Activated T-cell treated with anti-CD3 and anti-CD28 coated beads, Interleukin-2, amount 50 U/mL, for 4 hours (primary cell): ENCODE results near the gene CACNA2D1. TPM values are rescaled to one million over a fixed set of nuclear protein-coding genes. Genes with fewer than 3 reads are reported as not detected.

ENCODE experiments used
- ATAC-seq, 2 donors: fragments of 200-7000 bp; cut with Tn5 transposase; one replicate each; pipeline ENCODE4 v1.10.0; 2021
- DNase-seq: peaks from one replicate; pipeline ENCODE4 v3.0.0-alpha.2; 2020
- H3K27me3 Mint-ChIP-seq: one replicate; pipeline ENCODE4 v1.8.0; 2021; ENCODE audit warnings: low read depth, mixed read lengths
- H3K36me3 Mint-ChIP-seq: one replicate; pipeline ENCODE4 v1.8.0; 2022; ENCODE audit warnings: mixed read lengths; ENCODE audit not compliant: insufficient read depth
- H3K4me1 Mint-ChIP-seq: one replicate; pipeline ENCODE4 v1.8.0; 2021; ENCODE audit warnings: low read depth, mixed read lengths
- H3K4me3 Mint-ChIP-seq: one replicate; pipeline ENCODE4 v1.8.0; 2021; ENCODE audit warnings: mild to moderate bottlenecking, moderate library complexity, mixed read lengths
- H3K9me3 Mint-ChIP-seq: one replicate; pipeline ENCODE4 v1.8.0; 2021; ENCODE audit warnings: mixed read lengths
- total RNA-seq, 3 donors: library from RNA; stranded (reverse); gene quantifications; one replicate each; pipeline ENCODE4 v1.2.1, GENCODE V29; 2021

Gene CACNA2D1
- total RNA-seq, 3 donors from 2014 or later = 0.03 to 0.24 (median 0.18) TPM

DNA sequence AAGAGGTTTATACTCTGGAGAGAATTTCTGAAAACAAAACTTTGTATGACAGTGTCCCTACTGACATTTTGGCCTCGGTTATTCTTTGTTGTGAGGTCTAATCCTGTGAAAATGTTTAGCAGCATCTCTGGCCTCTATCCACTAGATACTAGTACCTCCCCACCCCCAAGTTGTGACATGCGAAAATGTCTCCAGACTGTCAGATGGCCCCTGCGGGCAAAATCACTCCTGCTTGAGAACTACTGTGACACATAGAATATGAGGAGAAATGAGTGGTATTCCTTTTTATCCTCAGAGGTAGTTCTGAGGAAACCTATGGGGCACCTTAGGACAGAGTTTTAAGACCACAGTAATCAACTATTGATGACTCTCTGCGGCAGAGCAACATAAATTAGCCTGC, 358.5 kb downstream of the CACNA2D1 start:
- ATAC-seq (no peak), DNase-seq (no peak)
- Mint-ChIP-seq H3K27me3 (no peaks in the 10 kb centered on the region), H3K36me3 (no peaks in the 10 kb centered on the region), H3K9me3 (peaks cover 8% of the 10 kb centered on the region), H3K4me3 (no peak overlapping the region), H3K4me1 (no peaks in the 10 kb centered on the region)

DNA sequence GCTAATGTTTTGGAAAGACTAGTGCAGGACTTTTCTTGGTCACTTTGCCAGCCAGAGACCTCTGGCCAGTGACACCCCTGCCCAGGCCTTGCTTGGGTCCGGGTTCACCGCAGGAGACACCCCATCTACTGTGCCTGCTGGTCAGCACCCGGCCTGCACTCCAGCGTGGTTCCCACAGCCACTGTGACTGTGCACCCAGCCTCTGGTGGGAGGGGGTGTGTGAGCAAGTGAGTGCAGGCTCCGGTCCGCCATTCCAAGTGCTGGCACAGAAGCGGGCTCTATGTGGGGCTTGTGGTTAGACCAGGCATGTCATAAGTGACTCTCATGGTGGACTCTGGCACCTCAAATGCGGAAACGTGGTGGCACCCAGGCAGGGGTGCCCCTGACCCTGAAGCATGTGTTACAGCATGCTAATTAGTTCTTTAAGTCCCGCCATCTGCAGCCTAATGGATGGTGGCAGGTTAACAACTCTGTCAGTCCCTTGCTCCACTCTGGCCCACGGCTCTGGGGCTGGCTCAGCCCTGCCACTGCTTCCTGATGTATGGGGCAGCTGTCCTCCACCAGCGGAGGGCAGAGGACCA, 361.8 kb downstream of the CACNA2D1 start:
- no peak for DNase-seq
- H3K27me3 Mint-ChIP-seq = no peaks in the 10 kb centered on the region
- H3K36me3 Mint-ChIP-seq = no peaks in the 10 kb centered on the region
- H3K4me1 Mint-ChIP-seq = no peaks in the 10 kb centered on the region
- no peak for ATAC-seq
- no peak overlapping the region for H3K4me3 Mint-ChIP-seq
- peaks cover 8% of the 10 kb centered on the region for H3K9me3 Mint-ChIP-seq

DNA sequence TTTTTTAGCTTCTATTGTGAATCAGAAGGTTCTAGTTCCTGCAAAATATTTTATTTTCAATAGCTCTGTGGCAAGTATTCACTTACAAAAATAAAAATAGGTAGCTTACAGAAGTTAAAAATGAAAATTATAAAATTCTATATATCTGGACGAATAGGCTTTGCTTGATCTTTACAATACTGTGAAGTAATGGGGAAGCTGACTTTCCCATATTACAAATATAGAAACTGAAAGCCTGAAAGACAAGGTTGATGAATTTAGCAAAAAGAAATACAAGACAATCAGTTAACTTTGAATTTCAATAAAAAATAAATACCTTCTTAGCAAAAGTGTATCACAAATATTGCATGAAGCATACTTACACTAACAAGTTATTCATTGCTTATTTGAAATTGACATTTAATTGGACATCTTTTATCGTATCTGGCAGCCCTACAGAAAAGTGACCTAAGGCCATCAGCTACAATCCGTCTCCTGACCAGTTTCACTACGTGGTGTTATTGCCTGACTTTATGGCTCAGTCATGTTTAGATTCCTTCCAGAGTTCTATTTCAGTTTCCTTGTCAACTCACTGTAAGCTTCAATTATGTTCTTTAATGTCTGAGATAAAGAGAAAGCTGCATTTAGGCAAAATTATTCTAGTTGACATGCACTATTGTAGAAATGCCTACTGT, 363.2 kb downstream of the CACNA2D1 start:
- Mint-ChIP-seq H3K4me1 (no peaks in the 10 kb centered on the region), H3K36me3 (no peaks in the 10 kb centered on the region), H3K4me3 (no peak overlapping the region), H3K9me3 (peaks cover 8% of the 10 kb centered on the region), H3K27me3 (no peaks in the 10 kb centered on the region)
- no peak for DNase-seq
- ATAC-seq = no peak

DNA sequence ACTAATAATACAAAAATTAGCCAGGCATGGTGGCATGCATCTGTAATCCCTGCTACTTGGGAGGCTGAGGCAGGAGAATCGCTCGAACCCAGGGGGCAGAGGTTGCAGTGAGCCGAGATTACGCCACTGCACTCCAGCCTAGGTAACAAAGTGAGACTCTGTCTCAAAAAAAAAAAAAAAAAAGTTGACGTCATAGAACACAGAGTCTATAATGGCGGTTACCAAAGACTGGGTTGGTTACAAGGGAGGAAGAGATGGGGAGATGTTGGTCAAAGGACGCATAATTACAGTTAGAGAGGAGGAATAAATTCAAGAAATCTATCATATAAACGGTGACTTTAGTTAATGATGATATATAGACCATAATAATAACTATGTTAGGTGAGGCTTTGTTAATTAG, 364.1 kb downstream of the CACNA2D1 start:
- Mint-ChIP-seq H3K9me3 (peaks cover 8% of the 10 kb centered on the region), H3K27me3 (no peaks in the 10 kb centered on the region), H3K36me3 (no peaks in the 10 kb centered on the region), H3K4me3 (no peak overlapping the region), H3K4me1 (no peaks in the 10 kb centered on the region)
- ATAC-seq (no peak), DNase-seq (no peak)

DNA sequence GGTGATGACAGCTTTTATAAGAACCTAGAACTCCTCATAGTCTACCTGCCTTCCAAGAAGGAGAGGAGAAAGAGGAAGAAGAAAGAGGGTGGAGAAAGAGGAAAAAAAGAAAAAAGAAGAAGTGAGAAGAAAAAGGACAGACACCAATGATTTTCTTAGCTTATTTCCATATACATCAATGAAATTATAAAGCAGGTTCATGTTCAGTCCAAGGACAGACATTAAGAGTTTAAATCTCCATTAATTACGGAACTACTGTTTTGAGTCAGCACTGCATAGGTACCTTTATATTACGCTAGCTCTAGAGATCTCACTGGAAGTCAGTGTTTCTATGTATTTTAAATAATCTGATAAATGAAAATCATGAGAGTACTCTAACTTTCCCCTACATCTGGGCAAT, 364.8 kb downstream of the CACNA2D1 start:
- H3K27me3 Mint-ChIP-seq = no peaks in the 10 kb centered on the region
- ATAC-seq = no peak
- no peak for DNase-seq
- H3K4me1 Mint-ChIP-seq = no peaks in the 10 kb centered on the region
- H3K4me3 Mint-ChIP-seq = no peak overlapping the region
- H3K36me3 Mint-ChIP-seq = no peaks in the 10 kb centered on the region
- peaks cover 8% of the 10 kb centered on the region for H3K9me3 Mint-ChIP-seq

DNA sequence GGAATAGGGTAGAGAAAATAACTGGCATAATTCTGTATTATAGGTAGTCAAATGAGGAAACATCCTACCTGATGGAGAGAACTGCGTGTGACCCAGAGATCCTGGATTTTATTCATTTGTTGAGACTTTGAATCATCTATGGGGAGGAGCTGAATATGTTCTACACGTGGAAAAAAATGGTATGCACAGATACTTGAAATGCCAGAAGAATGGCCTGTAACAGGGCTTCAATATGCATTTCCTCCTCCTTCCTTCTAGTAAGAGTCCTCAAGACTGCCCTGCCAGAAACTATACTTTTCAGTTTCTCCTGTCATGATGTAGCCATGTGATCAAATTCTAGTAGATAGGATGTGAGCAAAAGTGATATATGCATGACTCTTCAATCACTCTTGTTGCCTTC, 372.1 kb downstream of the CACNA2D1 start:
- no peaks in the 10 kb centered on the region for H3K36me3 Mint-ChIP-seq
- H3K4me1 Mint-ChIP-seq = no peaks in the 10 kb centered on the region
- DNase-seq = no peak
- H3K4me3 Mint-ChIP-seq = no peak overlapping the region
- H3K9me3 Mint-ChIP-seq = peaks cover 6% of the 10 kb centered on the region
- H3K27me3 Mint-ChIP-seq = no peaks in the 10 kb centered on the region
- ATAC-seq = no peak

DNA sequence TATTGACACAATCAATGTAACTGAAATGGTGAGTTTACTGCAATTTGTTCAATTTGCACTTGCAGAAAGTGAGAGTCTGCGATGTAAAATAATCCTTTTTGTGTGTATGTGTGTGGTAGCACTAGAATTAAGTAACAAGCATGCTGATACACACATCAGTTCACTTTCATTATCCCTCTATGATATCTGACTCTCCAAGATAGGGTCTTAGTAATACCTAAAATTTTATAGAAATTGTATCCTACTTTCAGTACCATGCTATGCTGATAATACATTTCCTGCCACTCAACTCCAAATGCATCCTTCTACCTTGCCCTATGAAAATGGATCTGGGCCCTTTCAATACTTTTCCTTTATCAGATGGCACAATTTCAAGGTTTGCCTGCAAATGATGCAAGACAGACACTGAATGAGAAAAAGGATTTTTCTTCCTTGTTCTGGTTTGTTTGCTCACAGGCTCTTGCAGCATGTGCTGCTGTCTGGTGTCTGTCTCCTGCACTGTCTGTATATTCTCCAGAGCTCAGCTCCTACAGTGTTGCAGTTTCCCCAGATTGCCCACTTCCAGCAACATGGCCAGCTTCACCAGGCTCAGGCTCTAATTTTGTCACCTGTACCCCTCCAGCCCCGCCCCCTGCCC, 375.8 kb downstream of the CACNA2D1 start:
- Mint-ChIP-seq H3K4me3 (no peak overlapping the region), H3K9me3 (peaks cover 6% of the 10 kb centered on the region), H3K27me3 (no peaks in the 10 kb centered on the region), H3K36me3 (no peaks in the 10 kb centered on the region), H3K4me1 (no peaks in the 10 kb centered on the region)
- no peak for DNase-seq
- ATAC-seq = no peak

DNA sequence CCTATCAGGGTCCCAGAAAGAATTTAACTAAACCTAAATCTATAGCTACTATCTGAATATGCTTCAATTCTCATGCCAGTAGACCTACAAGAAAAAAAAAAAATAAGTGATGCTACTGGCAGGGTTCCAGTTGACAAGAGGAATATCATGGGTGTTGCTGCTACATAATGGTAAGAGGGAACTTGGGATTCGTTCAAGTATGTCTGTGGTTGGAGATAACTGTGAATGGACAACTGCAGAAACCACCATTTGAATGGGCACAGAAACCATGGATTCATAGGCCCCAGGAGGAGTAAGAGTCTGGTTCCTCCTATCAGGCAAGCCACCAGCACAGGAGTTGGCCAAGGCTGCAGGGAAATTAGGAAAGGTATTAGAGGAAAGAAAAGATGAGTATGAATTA, 386.1 kb downstream of the CACNA2D1 start:
- ATAC-seq = no peak
- Mint-ChIP-seq H3K4me3 (no peak overlapping the region), H3K27me3 (no peaks in the 10 kb centered on the region), H3K9me3 (peaks cover 3% of the 10 kb centered on the region), H3K4me1 (no peaks in the 10 kb centered on the region), H3K36me3 (no peaks in the 10 kb centered on the region)
- DNase-seq = no peak

DNA sequence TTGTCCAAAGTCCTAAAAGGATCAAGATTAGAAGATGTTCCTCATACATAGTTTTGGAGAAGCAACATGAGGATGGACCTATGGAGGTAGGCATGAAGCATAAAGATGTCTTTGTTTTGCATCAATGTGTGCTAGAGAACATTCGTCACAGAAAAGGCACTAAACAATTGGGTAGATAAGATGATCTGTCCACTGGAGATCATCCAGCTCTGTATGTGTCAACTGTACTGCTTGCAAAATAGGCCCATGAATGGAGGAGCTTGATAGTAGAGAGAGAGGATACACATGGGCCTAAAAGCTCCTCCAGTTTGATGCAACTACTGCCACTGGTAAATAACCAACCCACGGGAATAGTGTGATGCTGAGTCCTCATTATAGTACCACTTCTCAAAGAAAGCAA, 387.3 kb downstream of the CACNA2D1 start:
- no peaks in the 10 kb centered on the region for H3K27me3 Mint-ChIP-seq
- H3K36me3 Mint-ChIP-seq = no peaks in the 10 kb centered on the region
- no peaks in the 10 kb centered on the region for H3K4me1 Mint-ChIP-seq
- H3K9me3 Mint-ChIP-seq = peaks cover 3% of the 10 kb centered on the region
- H3K4me3 Mint-ChIP-seq = no peak overlapping the region
- DNase-seq = no peak
- no peak for ATAC-seq

DNA sequence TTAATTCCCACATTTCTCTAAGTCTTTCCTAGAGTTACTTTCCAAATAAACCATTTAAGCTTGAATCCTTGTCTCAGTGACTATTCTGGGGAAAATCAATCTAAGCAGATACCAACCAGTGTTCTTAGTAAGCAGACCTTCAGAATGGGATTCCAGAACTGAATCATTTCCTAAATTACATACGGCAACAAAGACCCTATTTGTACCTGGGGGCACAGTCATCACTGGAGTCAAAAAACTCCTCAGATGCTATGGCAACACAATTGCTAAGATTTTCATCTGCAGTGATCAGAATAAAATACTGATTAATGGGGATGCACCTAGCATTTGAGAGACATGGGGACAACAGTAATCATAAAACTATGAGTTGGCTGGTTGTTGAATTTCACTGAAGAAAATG, 389.0 kb downstream of the CACNA2D1 start:
- no peaks in the 10 kb centered on the region for H3K27me3 Mint-ChIP-seq
- no peak for ATAC-seq
- no peaks in the 10 kb centered on the region for H3K4me1 Mint-ChIP-seq
- H3K36me3 Mint-ChIP-seq = no peaks in the 10 kb centered on the region
- H3K9me3 Mint-ChIP-seq = peaks cover 3% of the 10 kb centered on the region
- no peak for DNase-seq
- H3K4me3 Mint-ChIP-seq = no peak overlapping the region

DNA sequence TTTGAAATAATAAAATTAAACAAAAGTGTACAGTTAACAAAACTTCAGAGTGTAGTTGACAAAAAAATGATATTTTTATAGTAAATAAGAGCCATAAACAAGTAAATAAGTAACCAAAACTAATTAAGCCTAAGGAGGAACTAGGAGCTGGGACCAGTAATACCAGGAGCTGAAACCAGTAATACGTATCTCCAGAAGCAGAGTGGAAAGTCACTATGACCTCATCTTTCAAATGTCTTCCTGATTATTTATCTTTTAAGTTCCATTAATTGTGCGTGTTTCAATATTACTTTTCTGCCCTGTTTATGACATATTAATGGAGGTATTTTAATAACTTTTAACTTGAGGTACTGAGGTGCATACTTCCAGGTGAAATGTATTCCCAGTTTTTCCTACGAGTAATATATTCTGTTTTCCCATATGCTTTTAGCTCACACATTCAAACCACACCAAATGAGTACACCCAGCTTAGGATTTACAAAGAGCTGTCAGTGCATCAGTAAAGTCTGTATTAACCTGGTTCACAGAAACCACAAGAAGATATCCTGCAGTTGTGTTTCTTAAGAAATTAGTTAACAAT, 390.0 kb downstream of the CACNA2D1 start:
- ATAC-seq (no peak), DNase-seq (no peak)
- peaks cover 3% of the 10 kb centered on the region for H3K9me3 Mint-ChIP-seq
- no peaks in the 10 kb centered on the region for H3K27me3 Mint-ChIP-seq
- H3K36me3 Mint-ChIP-seq = no peaks in the 10 kb centered on the region
- H3K4me1 Mint-ChIP-seq = no peaks in the 10 kb centered on the region
- H3K4me3 Mint-ChIP-seq = no peak overlapping the region

DNA sequence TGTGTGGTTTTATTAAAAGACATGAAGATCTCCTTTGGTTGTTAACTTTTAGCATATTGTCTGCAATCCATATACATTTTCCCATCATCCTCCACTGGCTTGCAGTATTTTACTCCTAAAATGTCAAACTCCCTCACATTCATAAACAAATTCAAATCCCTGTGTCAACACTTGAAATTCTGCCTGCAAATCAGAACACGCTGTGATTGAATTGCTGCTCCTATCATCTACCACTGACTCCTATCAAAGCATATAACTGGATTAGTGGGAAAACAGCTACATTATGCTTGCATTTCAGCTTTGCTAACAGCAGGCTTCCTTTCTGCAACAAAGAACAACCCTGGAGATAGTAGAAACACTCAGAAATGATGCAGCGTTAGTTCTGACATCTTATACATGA, 392.0 kb downstream of the CACNA2D1 start:
- H3K9me3 Mint-ChIP-seq = peaks cover 3% of the 10 kb centered on the region
- no peaks in the 10 kb centered on the region for H3K27me3 Mint-ChIP-seq
- DNase-seq = no peak
- no peaks in the 10 kb centered on the region for H3K36me3 Mint-ChIP-seq
- H3K4me3 Mint-ChIP-seq = no peak overlapping the region
- ATAC-seq = no peak
- H3K4me1 Mint-ChIP-seq = no peaks in the 10 kb centered on the region

DNA sequence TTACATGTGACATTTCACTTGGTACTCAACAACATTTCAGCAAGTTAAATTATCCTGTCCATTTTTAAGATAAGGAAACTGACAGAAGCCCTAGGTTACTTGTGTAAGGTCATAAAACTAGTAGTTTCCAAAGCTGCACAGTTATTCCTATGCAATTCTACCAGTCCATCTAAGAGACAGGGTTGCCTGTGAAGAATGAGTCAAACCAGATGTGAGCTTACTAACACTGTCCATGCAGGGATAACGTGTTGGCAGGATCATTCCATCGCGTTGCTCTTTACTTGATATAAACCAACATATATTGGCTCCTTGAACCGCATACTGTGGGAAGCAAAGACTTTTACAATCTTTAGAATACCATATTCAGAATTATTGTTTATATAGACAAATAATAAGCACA, 392.8 kb downstream of the CACNA2D1 start:
- ATAC-seq = no peak

DNA sequence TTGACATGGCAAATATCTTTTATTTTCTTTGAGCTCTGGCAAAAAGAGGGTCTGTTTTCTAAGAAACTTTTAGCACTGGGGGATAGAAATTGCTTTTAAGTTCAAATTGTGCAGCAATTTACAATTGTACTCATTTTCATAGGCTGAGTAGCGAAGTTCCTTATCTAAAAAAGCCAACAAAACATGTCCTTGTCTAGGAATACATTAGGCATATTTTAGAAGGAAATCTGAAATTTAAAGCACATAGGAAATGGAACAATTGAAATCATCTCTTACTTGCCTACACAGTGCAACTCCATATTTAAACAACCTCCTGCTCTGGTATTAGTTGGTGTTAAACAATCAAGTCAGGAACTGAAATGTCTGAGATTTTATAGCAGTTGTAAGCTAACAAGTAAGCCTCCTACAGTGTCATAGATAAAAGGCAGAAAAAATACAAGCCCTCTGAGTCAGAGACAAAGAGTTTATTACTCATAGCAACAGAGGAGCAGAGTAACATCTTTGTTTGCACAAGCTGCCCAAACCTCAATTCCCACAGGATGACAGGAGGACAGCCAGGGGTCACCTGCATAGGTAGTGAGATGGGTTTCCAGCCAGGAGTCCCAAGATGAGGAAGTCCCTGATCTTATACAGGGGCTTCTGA, 393.6 kb downstream of the CACNA2D1 start:
- H3K4me1 Mint-ChIP-seq = no peaks in the 10 kb centered on the region
- DNase-seq (no peak), ATAC-seq (no peak)
- no peaks in the 10 kb centered on the region for H3K9me3 Mint-ChIP-seq
- no peaks in the 10 kb centered on the region for H3K27me3 Mint-ChIP-seq
- no peak overlapping the region for H3K4me3 Mint-ChIP-seq
- no peaks in the 10 kb centered on the region for H3K36me3 Mint-ChIP-seq

More for the DNA sequence above, 392.8 kb downstream of the CACNA2D1 start:
- no peaks in the 10 kb centered on the region for H3K9me3 Mint-ChIP-seq
- DNase-seq = no peak
- H3K4me3 Mint-ChIP-seq = no peak overlapping the region
- no peaks in the 10 kb centered on the region for H3K27me3 Mint-ChIP-seq
- H3K36me3 Mint-ChIP-seq = no peaks in the 10 kb centered on the region
- H3K4me1 Mint-ChIP-seq = no peaks in the 10 kb centered on the region
